ENCODE measurements around the gene CCDC171. TPM values are rescaled to one million over a fixed set of nuclear protein-coding genes. Genes with fewer than 3 reads are reported as not detected.

The CCDC171 gene
- total and polyA plus RNA-seq, 2 of the 13 experiments (the other 11 are each of a cell fraction or from before 2014, with no cell fraction given): 0.95 to 2.5 TPM

GRCh38 chr9:15510789-15511575, 41.9 kb upstream of the CCDC171 start, which contains the start of gene PSIP1 (continued):
- no peak for TF ChIP-seq ETS1 (CRISPR knock-in tag; IDR thresholded peaks at IDR 0.05)
- TF ChIP-seq ZNF234 (CRISPR knock-in tag; conservative IDR thresholded peaks at IDR 0.05): 0 out of 2 replicates have a peak, but pooled peaks have one; percentile 21
- no peak for TF ChIP-seq RORA (CRISPR knock-in tag; IDR thresholded peaks at IDR 0.05)
- no peak for TF ChIP-seq SIN3B (IDR thresholded peaks at IDR 0.05; ENCODE audit: low read length)
- no peak for TF ChIP-seq MAF1 (CRISPR knock-in tag; IDR thresholded peaks at IDR 0.05; ENCODE audit: borderline replicate concordance)
- no peak for TF ChIP-seq ATF1 (CRISPR knock-in tag; IDR thresholded peaks at IDR 0.05)
- peak; percentile 100 for TF ChIP-seq FOXK2 (IDR thresholded peaks at IDR 0.05)
- TF ChIP-seq ZFP36L1 (CRISPR knock-in tag; IDR thresholded peaks at IDR 0.05): peak; percentile 81; the same call in 1 of the 2 replicates
- TF ChIP-seq HMG20A (CRISPR knock-in tag; IDR thresholded peaks at IDR 0.05; ENCODE audit: borderline replicate concordance): no peak
- no peak for TF ChIP-seq ZSCAN22 (CRISPR knock-in tag; IDR thresholded peaks at IDR 0.05)
- TF ChIP-seq NFIC (IDR thresholded peaks at IDR 0.05; ENCODE audit: low read length): peak; percentile 37; the same call in 1 of the 2 replicates
- no peak for TF ChIP-seq KLF9 (CRISPR knock-in tag; IDR thresholded peaks at IDR 0.05; ENCODE audit: low read depth)
- no peak for TF ChIP-seq REL (CRISPR knock-in tag; conservative IDR thresholded peaks at IDR 0.05)
- TF ChIP-seq ZNF574 (CRISPR knock-in tag; IDR thresholded peaks at IDR 0.05): peak; percentile 50; the same call in 1 of the 2 replicates
- no peak for TF ChIP-seq GPBP1L1 (CRISPR knock-in tag; IDR thresholded peaks at IDR 0.05)
- TF ChIP-seq ZFP82 (CRISPR knock-in tag; IDR thresholded peaks at IDR 0.05; ENCODE audit: borderline replicate concordance): no peak; the same call in 1 of the 2 replicates
- no peak; the same call in 1 of the 2 replicates for TF ChIP-seq ARID2 (CRISPR knock-in tag; IDR thresholded peaks at IDR 0.05; ENCODE audit: borderline replicate concordance)
- no peak for TF ChIP-seq SUZ12 (IDR thresholded peaks at IDR 0.05; ENCODE audit: low read depth, low read length)
- no peak for TF ChIP-seq MLX (CRISPR knock-in tag; IDR thresholded peaks at IDR 0.05)
- TF ChIP-seq ZNF605 (CRISPR knock-in tag; IDR thresholded peaks at IDR 0.05): peak; percentile 63; the same call in 1 of the 2 replicates
- TF ChIP-seq CHD2 (IDR thresholded peaks at IDR 0.05; ENCODE audit: low read depth, low read length): 0 out of 2 replicates have a peak, but pooled peaks have one; percentile 47
- no peak for TF ChIP-seq HIVEP1 (CRISPR knock-in tag; IDR thresholded peaks at IDR 0.05)
- no peak for TF ChIP-seq ZNF282 (IDR thresholded peaks at IDR 0.05; ENCODE audit: partially characterized antibody)
- TF ChIP-seq ZNF362 (CRISPR knock-in tag; IDR thresholded peaks at IDR 0.05; ENCODE audit: borderline replicate concordance): no peak
- TF ChIP-seq SOX5 (CRISPR knock-in tag; IDR thresholded peaks at IDR 0.05; ENCODE audit: borderline replicate concordance): 0 out of 2 replicates have a peak, but pooled peaks have one; percentile 29

Measured in HepG2 (cell line).